ENCODE data around the gene GNAQ. TPM values are rescaled to one million over a fixed set of nuclear protein-coding genes. Genes with fewer than 3 reads are reported as not detected.
A peak's percentile ranks its signal among the peaks of the same experiment; 100 is the strongest.

The GNAQ gene
- polyA plus RNA-seq, 3 donors = 8.3 to 51.0 (median 9.6) TPM

DNA sequence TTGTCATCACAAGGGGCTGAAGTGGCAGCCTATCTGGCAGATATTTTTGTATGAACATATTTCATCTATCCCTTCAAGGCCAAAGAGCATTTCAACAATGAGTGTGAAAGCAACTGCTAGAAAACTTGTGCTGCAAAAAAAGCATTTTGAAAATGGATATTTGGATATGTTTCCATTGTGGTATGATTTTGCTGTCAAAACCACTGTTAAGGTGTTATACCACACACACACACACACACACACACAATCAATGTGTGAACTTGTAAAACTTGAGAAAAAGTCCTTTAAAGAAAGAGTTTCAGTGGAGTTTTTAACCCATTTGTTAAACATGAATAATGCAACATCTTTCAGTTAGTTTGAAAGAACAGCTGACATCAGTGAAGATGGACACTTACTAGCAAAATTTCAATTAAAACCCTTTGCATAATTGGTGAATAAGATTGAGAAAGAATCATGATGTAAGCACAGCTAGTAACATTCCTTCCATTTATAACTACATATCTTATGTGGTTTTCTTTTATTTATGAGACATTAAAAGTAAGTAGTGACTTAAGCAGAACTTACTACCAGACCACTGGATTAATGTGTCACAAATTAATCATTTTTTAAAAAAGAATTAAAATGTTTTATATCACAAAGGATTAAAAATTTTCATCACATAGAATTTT, 200.9 kb downstream of the GNAQ start:
- peaks cover 0 to 2% (median 0%) of the 10 kb centered on the region in 3 donors for H3K27me3 Mint-ChIP-seq (ENCODE audit: low read depth in 3 of 3)
- Histone ChIP-seq H2AFZ (ENCODE audit: insufficient read depth, low read depth, low read length, poor library complexity, severe bottlenecking) (no peak overlapping the region), H3K4me1 (ENCODE audit: control insufficient read depth in 1 of 2, insufficient read depth in 2 of 2, low read length in 2 of 2) (peaks cover 9 to 12% of the 10 kb centered on the region in 2 donors), H3K4me3 (replicated peaks in 1 of 3; ENCODE audit: low read depth in 2 of 3, low read length in 3 of 3) (no peak overlapping the region), H3K79me2 (ENCODE audit: insufficient read depth, low read length) (peaks cover 94% of the 10 kb centered on the region), H4K20me1 (ENCODE audit: insufficient read depth, low read length) (peaks cover 99% of the 10 kb centered on the region), H3K36me3 (replicated peaks in 1 of 2; ENCODE audit: control insufficient read depth in 1 of 2, insufficient read depth in 2 of 2, low read length in 2 of 2) (peaks cover 0 to 25% of the 10 kb centered on the region in 2 donors), H3K9me3 (replicated peaks in 1 of 2; ENCODE audit: control insufficient read depth in 1 of 2, insufficient read depth in 1 of 2, low read length in 2 of 2) (no peaks in the 10 kb centered on the region), H3K27ac (ENCODE audit: low read depth in 1 of 2, low read length in 2 of 2) (no peak overlapping the region), H3K9ac (ENCODE audit: insufficient read depth, low read length, poor library complexity, severe bottlenecking) (no peak overlapping the region), H3K27me3 (ENCODE audit: control insufficient read depth in 2 of 2, insufficient read depth in 2 of 2, low read length in 2 of 2) (no peaks in the 10 kb centered on the region), H3K4me2 (replicated peaks; ENCODE audit: extremely low read depth, low read length, poor library complexity, severe bottlenecking) (no peak overlapping the region)
- DNase-seq = no peak
- no peaks in the 10 kb centered on the region for H3K9me3 Mint-ChIP-seq
- H3K27ac Mint-ChIP-seq = no peak overlapping the region
- H3K36me3 Mint-ChIP-seq = peaks cover 7 to 12% of the 10 kb centered on the region in 2 donors
- TF ChIP-seq, protein P1, sequence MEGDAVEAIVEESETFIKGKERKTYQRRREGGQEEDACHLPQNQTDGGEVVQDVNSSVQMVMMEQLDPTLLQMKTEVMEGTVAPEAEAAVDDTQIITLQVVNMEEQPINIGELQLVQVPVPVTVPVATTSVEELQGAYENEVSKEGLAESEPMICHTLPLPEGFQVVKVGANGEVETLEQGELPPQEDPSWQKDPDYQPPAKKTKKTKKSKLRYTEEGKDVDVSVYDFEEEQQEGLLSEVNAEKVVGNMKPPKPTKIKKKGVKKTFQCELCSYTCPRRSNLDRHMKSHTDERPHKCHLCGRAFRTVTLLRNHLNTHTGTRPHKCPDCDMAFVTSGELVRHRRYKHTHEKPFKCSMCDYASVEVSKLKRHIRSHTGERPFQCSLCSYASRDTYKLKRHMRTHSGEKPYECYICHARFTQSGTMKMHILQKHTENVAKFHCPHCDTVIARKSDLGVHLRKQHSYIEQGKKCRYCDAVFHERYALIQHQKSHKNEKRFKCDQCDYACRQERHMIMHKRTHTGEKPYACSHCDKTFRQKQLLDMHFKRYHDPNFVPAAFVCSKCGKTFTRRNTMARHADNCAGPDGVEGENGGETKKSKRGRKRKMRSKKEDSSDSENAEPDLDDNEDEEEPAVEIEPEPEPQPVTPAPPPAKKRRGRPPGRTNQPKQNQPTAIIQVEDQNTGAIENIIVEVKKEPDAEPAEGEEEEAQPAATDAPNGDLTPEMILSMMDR (IDR thresholded peaks at IDR 0.05) = no peak
- H3K4me1 Mint-ChIP-seq = peaks cover 23% of the 10 kb centered on the region
- intact Hi-C loops (cut with micrococcal nuclease) = no loop called here
- H3K4me3 Mint-ChIP-seq = no peak overlapping the region

DNA sequence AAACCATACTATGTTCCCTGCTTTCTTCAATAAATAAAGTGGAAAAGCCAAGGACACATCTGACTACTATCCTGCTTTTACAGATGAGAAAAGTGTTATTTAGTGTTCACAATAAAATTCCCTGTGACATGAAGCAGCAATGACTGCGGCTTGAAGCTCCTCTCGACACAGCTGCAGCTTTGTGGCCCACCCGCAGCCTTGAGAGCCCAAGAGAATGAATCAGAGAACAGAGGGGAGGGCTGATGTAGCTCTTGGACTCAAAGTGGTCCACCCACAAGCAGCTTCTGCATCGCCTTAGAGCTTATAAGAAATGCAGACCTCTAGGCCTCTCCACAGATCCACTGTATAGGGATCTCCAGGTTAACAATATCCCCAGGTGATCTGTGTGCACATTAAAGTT, 202.2 kb downstream of the GNAQ start:
- no peak overlapping the region for H2AFZ ChIP-seq (ENCODE audit: insufficient read depth, low read depth, low read length, poor library complexity, severe bottlenecking)
- peaks cover 94% of the 10 kb centered on the region for H3K79me2 ChIP-seq (ENCODE audit: insufficient read depth, low read length)
- H3K27ac ChIP-seq (ENCODE audit: low read depth in 1 of 2, low read length in 2 of 2) = no peak overlapping the region
- no peak overlapping the region for H3K4me3 ChIP-seq (replicated peaks in 1 of 3; ENCODE audit: low read depth in 2 of 3, low read length in 3 of 3)
- Mint-ChIP-seq H3K4me1 (peaks cover 21% of the 10 kb centered on the region), H3K36me3 (peaks cover 17 to 18% of the 10 kb centered on the region in 2 donors), H3K27ac (peak overlapping the region in 4 of 7 donors; percentile 12 to 77 (median 62)), H3K9me3 (no peaks in the 10 kb centered on the region), H3K4me3 (no peak overlapping the region), H3K27me3 (ENCODE audit: low read depth in 3 of 3) (peaks cover 0 to 2% (median 0%) of the 10 kb centered on the region in 3 donors)
- no peak for DNase-seq
- intact Hi-C loops (cut with micrococcal nuclease) = no loop called here
- TF ChIP-seq, protein P1 (IDR thresholded peaks at IDR 0.05) = no peak
- no peak overlapping the region for H3K4me2 ChIP-seq (replicated peaks; ENCODE audit: extremely low read depth, low read length, poor library complexity, severe bottlenecking)
- peaks cover 0 to 38% of the 10 kb centered on the region in 2 donors for H3K36me3 ChIP-seq (replicated peaks in 1 of 2; ENCODE audit: control insufficient read depth in 1 of 2, insufficient read depth in 2 of 2, low read length in 2 of 2)
- no peak overlapping the region for H3K9ac ChIP-seq (ENCODE audit: insufficient read depth, low read length, poor library complexity, severe bottlenecking)
- peaks cover 99% of the 10 kb centered on the region for H4K20me1 ChIP-seq (ENCODE audit: insufficient read depth, low read length)
- H3K9me3 ChIP-seq (replicated peaks in 1 of 2; ENCODE audit: control insufficient read depth in 1 of 2, insufficient read depth in 1 of 2, low read length in 2 of 2) = no peaks in the 10 kb centered on the region
- no peaks in the 10 kb centered on the region for H3K27me3 ChIP-seq (ENCODE audit: control insufficient read depth in 2 of 2, insufficient read depth in 2 of 2, low read length in 2 of 2)
- 95% methylated on average over 3 of the region's 4 CpGs for WGBS (ENCODE audit: insufficient coverage)
- H3K4me1 ChIP-seq (ENCODE audit: control insufficient read depth in 1 of 2, insufficient read depth in 2 of 2, low read length in 2 of 2) = peaks cover 9 to 12% of the 10 kb centered on the region in 2 donors

Measured in CD14-positive monocyte (primary cell).